Measurements from ENCODE around the gene ABCA13.

ABCA13 gene

DNA sequence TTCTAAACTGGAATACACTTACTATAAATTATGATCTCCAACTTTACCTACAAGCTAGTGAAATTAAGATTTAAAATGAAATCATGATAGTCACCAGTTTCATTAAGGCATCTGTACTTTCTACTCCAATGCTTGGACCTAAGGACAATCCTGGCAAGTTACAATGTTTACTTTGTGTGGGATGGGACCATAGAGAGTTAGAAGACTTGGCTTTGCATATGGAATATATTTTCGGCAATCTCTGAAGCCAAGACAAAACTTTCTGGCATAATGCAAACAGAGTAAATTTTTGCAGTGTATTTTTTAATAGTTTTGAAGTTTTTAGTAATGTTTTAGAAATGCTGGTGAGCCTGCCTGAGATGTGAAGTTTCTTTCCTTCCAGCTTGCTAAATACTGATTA, 248.9 kb downstream of the ABCA13 start:
- H3K27me3 ChIP-seq (ENCODE audit: control insufficient read depth, low read length) = no peaks in the 10 kb centered on the region
- no peaks in the 10 kb centered on the region for H3K9me2 ChIP-seq (replicated peaks; ENCODE audit: control insufficient read depth, low read length)
- H3K27ac ChIP-seq (ENCODE audit: low read depth, low read length) = no peak overlapping the region
- no peaks in the 10 kb centered on the region for H3K9me3 ChIP-seq (ENCODE audit: control insufficient read depth, insufficient read depth, low read length)
- TF ChIP-seq, protein P1, sequence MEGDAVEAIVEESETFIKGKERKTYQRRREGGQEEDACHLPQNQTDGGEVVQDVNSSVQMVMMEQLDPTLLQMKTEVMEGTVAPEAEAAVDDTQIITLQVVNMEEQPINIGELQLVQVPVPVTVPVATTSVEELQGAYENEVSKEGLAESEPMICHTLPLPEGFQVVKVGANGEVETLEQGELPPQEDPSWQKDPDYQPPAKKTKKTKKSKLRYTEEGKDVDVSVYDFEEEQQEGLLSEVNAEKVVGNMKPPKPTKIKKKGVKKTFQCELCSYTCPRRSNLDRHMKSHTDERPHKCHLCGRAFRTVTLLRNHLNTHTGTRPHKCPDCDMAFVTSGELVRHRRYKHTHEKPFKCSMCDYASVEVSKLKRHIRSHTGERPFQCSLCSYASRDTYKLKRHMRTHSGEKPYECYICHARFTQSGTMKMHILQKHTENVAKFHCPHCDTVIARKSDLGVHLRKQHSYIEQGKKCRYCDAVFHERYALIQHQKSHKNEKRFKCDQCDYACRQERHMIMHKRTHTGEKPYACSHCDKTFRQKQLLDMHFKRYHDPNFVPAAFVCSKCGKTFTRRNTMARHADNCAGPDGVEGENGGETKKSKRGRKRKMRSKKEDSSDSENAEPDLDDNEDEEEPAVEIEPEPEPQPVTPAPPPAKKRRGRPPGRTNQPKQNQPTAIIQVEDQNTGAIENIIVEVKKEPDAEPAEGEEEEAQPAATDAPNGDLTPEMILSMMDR (IDR thresholded peaks at IDR 0.05; ENCODE audit: low read depth, low read length, poor library complexity, severe bottlenecking) = no peak
- no peak for TF ChIP-seq EZH2phosphoT487 (IDR thresholded peaks at IDR 0.05; ENCODE audit: borderline replicate concordance, low read length)
- H4K20me1 ChIP-seq (ENCODE audit: control insufficient read depth, insufficient read depth, low read depth, low read length) = no peaks in the 10 kb centered on the region
- no peaks in the 10 kb centered on the region for H3K36me3 ChIP-seq (ENCODE audit: control insufficient read depth, low read length)
- no peaks in the 10 kb centered on the region for H3K79me2 ChIP-seq (ENCODE audit: control insufficient read depth, low read length)
- H3K4me3 ChIP-seq (ENCODE audit: low read length) = no peak overlapping the region
- H3K4me1 ChIP-seq (ENCODE audit: control insufficient read depth, low read length) = no peaks in the 10 kb centered on the region
- H3F3A ChIP-seq (ENCODE audit: control insufficient read depth, insufficient read depth) = no peaks in the 10 kb centered on the region
- H3K4me2 ChIP-seq (ENCODE audit: low read length) = no peak overlapping the region

DNA sequence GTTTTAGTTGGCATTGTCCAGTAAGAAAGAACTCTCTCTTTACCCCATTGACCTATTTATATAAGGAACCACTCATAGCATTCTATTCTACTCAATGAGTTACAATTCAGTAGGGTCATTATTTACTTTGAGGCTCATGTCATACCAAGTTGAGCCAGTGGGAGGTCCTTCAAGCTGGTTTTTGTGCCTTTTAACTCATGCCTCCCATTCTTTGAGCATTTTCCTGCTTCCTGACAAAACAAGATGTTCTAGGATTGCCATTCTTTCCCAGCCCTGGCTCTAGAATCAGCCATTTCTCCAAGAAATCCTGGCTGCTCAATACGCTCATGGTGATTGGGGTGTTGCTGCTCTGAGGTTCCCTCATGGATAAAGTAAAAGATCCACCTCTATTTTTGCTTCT, 250.1 kb downstream of the ABCA13 start:
- no peaks in the 10 kb centered on the region for H3F3A ChIP-seq (ENCODE audit: control insufficient read depth, insufficient read depth)
- TF ChIP-seq EZH2phosphoT487 (IDR thresholded peaks at IDR 0.05; ENCODE audit: borderline replicate concordance, low read length) = no peak
- TF ChIP-seq, protein P1 (IDR thresholded peaks at IDR 0.05; ENCODE audit: low read depth, low read length, poor library complexity, severe bottlenecking) = no peak
- no peaks in the 10 kb centered on the region for H3K79me2 ChIP-seq (ENCODE audit: control insufficient read depth, low read length)
- no peaks in the 10 kb centered on the region for H3K9me3 ChIP-seq (ENCODE audit: control insufficient read depth, insufficient read depth, low read length)
- no peaks in the 10 kb centered on the region for H4K20me1 ChIP-seq (ENCODE audit: control insufficient read depth, insufficient read depth, low read depth, low read length)
- H3K9me2 ChIP-seq (replicated peaks; ENCODE audit: control insufficient read depth, low read length) = no peaks in the 10 kb centered on the region
- no peak overlapping the region for H3K4me2 ChIP-seq (ENCODE audit: low read length)
- H3K4me1 ChIP-seq (ENCODE audit: control insufficient read depth, low read length) = no peaks in the 10 kb centered on the region
- no peak overlapping the region for H3K4me3 ChIP-seq (ENCODE audit: low read length)
- H3K27ac ChIP-seq (ENCODE audit: low read depth, low read length) = no peak overlapping the region
- no peaks in the 10 kb centered on the region for H3K36me3 ChIP-seq (ENCODE audit: control insufficient read depth, low read length)
- H3K27me3 ChIP-seq (ENCODE audit: control insufficient read depth, low read length) = no peaks in the 10 kb centered on the region

DNA sequence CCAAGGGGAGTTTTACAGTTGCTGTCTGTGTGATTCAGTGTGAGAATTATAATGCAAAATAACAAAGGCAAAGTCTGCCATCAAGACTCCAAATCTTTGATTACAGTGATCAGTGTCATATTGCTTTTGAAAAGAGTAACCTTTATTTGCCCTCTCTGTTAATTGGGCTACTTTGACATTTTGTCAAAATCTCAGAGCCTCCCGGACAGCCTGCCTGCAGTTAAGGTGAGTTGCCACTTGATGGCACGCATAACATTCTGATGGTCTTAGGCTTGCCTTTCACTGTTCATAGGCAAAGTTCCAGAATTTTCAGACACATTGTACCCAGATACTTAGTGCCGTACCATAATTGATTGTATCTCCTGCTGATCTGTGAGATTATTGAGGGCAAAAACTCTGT, 253.5 kb downstream of the ABCA13 start:
- no peak for TF ChIP-seq EZH2phosphoT487 (IDR thresholded peaks at IDR 0.05; ENCODE audit: borderline replicate concordance, low read length)
- TF ChIP-seq, protein P1 (IDR thresholded peaks at IDR 0.05; ENCODE audit: low read depth, low read length, poor library complexity, severe bottlenecking) = peak; percentile 45
- Histone ChIP-seq H3K4me2 (ENCODE audit: low read length) (no peak overlapping the region), H3K9me3 (ENCODE audit: control insufficient read depth, insufficient read depth, low read length) (no peaks in the 10 kb centered on the region), H3K4me1 (ENCODE audit: control insufficient read depth, low read length) (no peaks in the 10 kb centered on the region), H3K79me2 (ENCODE audit: control insufficient read depth, low read length) (no peaks in the 10 kb centered on the region), H3K9me2 (replicated peaks; ENCODE audit: control insufficient read depth, low read length) (no peaks in the 10 kb centered on the region), H3F3A (ENCODE audit: control insufficient read depth, insufficient read depth) (no peaks in the 10 kb centered on the region), H4K20me1 (ENCODE audit: control insufficient read depth, insufficient read depth, low read depth, low read length) (no peaks in the 10 kb centered on the region), H3K27me3 (ENCODE audit: control insufficient read depth, low read length) (no peaks in the 10 kb centered on the region), H3K36me3 (ENCODE audit: control insufficient read depth, low read length) (no peaks in the 10 kb centered on the region), H3K27ac (ENCODE audit: low read depth, low read length) (no peak overlapping the region), H3K4me3 (ENCODE audit: low read length) (no peak overlapping the region)

All from DOHH2 (cell line).